Measurements from ENCODE around the gene SP3.
A peak's percentile ranks its signal among the peaks of the same experiment; 100 is the strongest.

Gene SP3

GRCh38 chr2:173965372-173966025 lies at the start of gene SP3:
Gene SP3 (minus strand): TSS chr2:173965373. CDS start chr2:173965171, 202 bp downstream.
- peak; percentile 96 for DNase-seq (ENCODE audit: low spot score)

GRCh38 chr2:174014699-174015070 lies 49.5 kb upstream of the SP3 start:
- no peak for DNase-seq (ENCODE audit: low spot score)

GRCh38 chr2:174014011-174014698 lies 49.0 kb upstream of the SP3 start:
- no peak for DNase-seq (ENCODE audit: low spot score)

- no peak for DNase-seq (ENCODE audit: low spot score)
These were observed 48.2 kb upstream of the SP3 start for GRCh38 chr2:174013315-174013751.

GRCh38 chr2:174012347-174013314 lies 47.5 kb upstream of the SP3 start:
- DNase-seq (ENCODE audit: low spot score) = no peak

- no peak for DNase-seq (ENCODE audit: low spot score)
These were observed 46.6 kb upstream of the SP3 start for GRCh38 chr2:174011796-174012195.

- no peak for DNase-seq (ENCODE audit: low spot score)
These were observed 46.0 kb upstream of the SP3 start for GRCh38 chr2:174011173-174011572.

GRCh38 chr2:174009488-174010223 lies 44.5 kb upstream of the SP3 start:
- no peak for DNase-seq (ENCODE audit: low spot score)

GRCh38 chr2:174008720-174009119 lies 43.5 kb upstream of the SP3 start:
- no peak for DNase-seq (ENCODE audit: low spot score)

GRCh38 chr2:174007010-174007409 lies 41.8 kb upstream of the SP3 start:
- no peak for DNase-seq (ENCODE audit: low spot score)

- DNase-seq (ENCODE audit: low spot score) = no peak
These were observed 40.7 kb upstream of the SP3 start for GRCh38 chr2:174005801-174006419.

- no peak for DNase-seq (ENCODE audit: low spot score)
These were observed 39.9 kb upstream of the SP3 start for GRCh38 chr2:174004905-174005605.

GRCh38 chr2:174003720-174004695 lies 38.8 kb upstream of the SP3 start:
- no peak for DNase-seq (ENCODE audit: low spot score)

GRCh38 chr2:174002679-174003078 lies 37.5 kb upstream of the SP3 start:
- DNase-seq (ENCODE audit: low spot score) = peak; percentile 18

- no peak for DNase-seq (ENCODE audit: low spot score)
These were observed 35.9 kb upstream of the SP3 start for GRCh38 chr2:174001107-174001506.

GRCh38 chr2:173999724-174000123 lies 34.6 kb upstream of the SP3 start:
- no peak for DNase-seq (ENCODE audit: low spot score)

GRCh38 chr2:173999272-173999671 lies 34.1 kb upstream of the SP3 start:
- DNase-seq (ENCODE audit: low spot score) = no peak

- DNase-seq (ENCODE audit: low spot score) = no peak
These were observed 33.2 kb upstream of the SP3 start for GRCh38 chr2:173998386-173998785.

GRCh38 chr2:173997753-173998152 lies 32.6 kb upstream of the SP3 start:
- DNase-seq (ENCODE audit: low spot score) = no peak

- no peak for DNase-seq (ENCODE audit: low spot score)
These were observed 32.1 kb upstream of the SP3 start for GRCh38 chr2:173997269-173997668.
